ENCODE results near the gene ERAL1.

ERAL1 gene

DNA sequence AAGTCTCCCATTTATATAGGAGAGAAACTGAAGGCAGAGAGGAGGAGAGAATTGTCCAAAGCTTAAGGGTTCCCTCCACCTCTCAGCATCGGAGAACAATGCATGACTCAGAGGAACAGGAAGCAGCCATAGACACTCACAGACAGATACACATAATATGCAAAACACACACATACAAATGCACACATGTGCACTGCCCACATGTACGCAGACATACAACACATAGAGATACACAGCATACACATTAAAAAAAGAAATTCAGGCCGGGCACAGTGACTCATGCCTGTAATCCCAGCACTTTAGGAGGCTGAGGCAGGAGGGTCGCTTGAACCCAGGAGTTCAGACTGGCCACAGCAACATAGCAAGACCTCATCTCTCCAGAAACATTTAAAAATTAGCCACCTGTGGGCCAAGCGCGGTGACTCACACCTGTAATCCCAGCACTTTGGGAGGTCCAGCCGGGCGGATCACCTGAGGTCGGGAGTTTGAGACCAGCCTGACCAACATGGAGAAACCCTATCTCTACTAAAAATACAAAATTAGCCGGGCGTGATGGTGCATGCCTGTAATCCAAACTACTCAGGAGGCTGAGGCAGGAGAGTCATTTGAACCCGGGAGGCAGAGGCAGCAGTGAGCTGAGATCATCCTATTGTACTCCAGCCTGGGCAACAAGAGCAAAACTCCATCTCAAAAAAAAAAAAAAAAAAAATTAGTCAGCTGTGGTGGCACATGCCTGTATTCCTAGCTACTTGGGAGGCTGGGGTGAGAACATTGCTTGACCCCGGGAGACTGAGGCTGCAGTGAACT, 11.3 kb downstream of the ERAL1 start:
- no peak overlapping the region for H4K91ac ChIP-seq (ENCODE audit: low read depth, low read length, poor library complexity)
- no peak overlapping the region for H3K18ac ChIP-seq (ENCODE audit: low read length)
- H2AK5ac ChIP-seq (ENCODE audit: low read depth, low read length), result no peak overlapping the region
- no peaks in the 10 kb centered on the region for H3K79me1 ChIP-seq (ENCODE audit: low read depth, low read length)
- no peak overlapping the region for H3K4me3 ChIP-seq (ENCODE audit: low read length in 2 of 2)
- no peak overlapping the region for H2BK15ac ChIP-seq (ENCODE audit: low read length)
- no peak overlapping the region for H3K4me2 ChIP-seq (ENCODE audit: insufficient read depth, low read length, poor library complexity, severe bottlenecking)
- WGBS, 2 donors (ENCODE audit: extremely low coverage in 2 of 2, insufficient read length in 2 of 2, insufficient replicate concordance in 1 of 2), result no CpG with 5 or more reads among the region's 13 CpGs
- H3K27ac ChIP-seq (replicated peaks; ENCODE audit: low read length), result no peak overlapping the region
- no peak overlapping the region for H2BK12ac ChIP-seq (ENCODE audit: low read length)
- DNase-seq (ENCODE audit: low spot score), result no peak
- peak overlapping the region; percentile 24 for H2AFZ ChIP-seq (ENCODE audit: low read length)
- peaks cover 0 to 7% of the 10 kb centered on the region in 2 donors for H3K36me3 ChIP-seq (replicated peaks in 1 of 2; ENCODE audit: control insufficient read depth in 2 of 2, insufficient read depth in 2 of 2, low read length in 2 of 2)
- H2BK120ac ChIP-seq (ENCODE audit: low read depth, low read length), result no peak overlapping the region
- no peaks in the 10 kb centered on the region for H3K4me1 ChIP-seq (ENCODE audit: control insufficient read depth in 2 of 2, insufficient read depth in 1 of 2, low read depth in 1 of 2, low read length in 2 of 2)
- H3K14ac ChIP-seq (ENCODE audit: low read length), result no peak overlapping the region
- H3K9ac ChIP-seq (ENCODE audit: low read depth, low read length, poor library complexity), result no peak overlapping the region
- no peaks in the 10 kb centered on the region for H3K27me3 ChIP-seq (ENCODE audit: control insufficient read depth in 3 of 3, insufficient read depth in 3 of 3, low read depth in 1 of 3, low read length in 3 of 3)
- no peak overlapping the region for H4K8ac ChIP-seq (ENCODE audit: low read depth, low read length)
- no peaks in the 10 kb centered on the region for H3K9me3 ChIP-seq (replicated peaks in 1 of 2; ENCODE audit: control insufficient read depth in 2 of 2, insufficient read depth in 1 of 2, low read depth in 1 of 2, low read length in 2 of 2)
- H2BK5ac ChIP-seq (ENCODE audit: low read length), result no peak overlapping the region
- H3K4ac ChIP-seq (ENCODE audit: low read length), result no peak overlapping the region
- H3K23ac ChIP-seq (ENCODE audit: low read depth, low read length, poor library complexity), result no peak overlapping the region

GRCh38 chr17:28867276-28867675, 12.5 kb downstream of the ERAL1 start:
- H3K4ac ChIP-seq (ENCODE audit: low read length), result no peak overlapping the region
- H3K23ac ChIP-seq (ENCODE audit: low read depth, low read length, poor library complexity), result no peak overlapping the region

GRCh38 chr17:28871056-28871579, 16.3 kb downstream of the ERAL1 start:
- no peak overlapping the region for H3K4me3 ChIP-seq (ENCODE audit: low read length in 2 of 2)
- H2BK12ac ChIP-seq (ENCODE audit: low read length), result no peak overlapping the region
- no peak overlapping the region for H4K91ac ChIP-seq (ENCODE audit: low read depth, low read length, poor library complexity)
- H3K27ac ChIP-seq (replicated peaks; ENCODE audit: low read length), result no peak overlapping the region
- no peak for DNase-seq (ENCODE audit: low spot score)
- H3K14ac ChIP-seq (ENCODE audit: low read length), result no peak overlapping the region
- no CpG with 5 or more reads among the region's 6 CpGs for WGBS, 2 donors (ENCODE audit: extremely low coverage in 2 of 2, insufficient read length in 2 of 2, insufficient replicate concordance in 1 of 2)
- no peak overlapping the region for H2BK120ac ChIP-seq (ENCODE audit: low read depth, low read length)
- H2AFZ ChIP-seq (ENCODE audit: low read length), result peak overlapping the region; percentile 71
- H2AK5ac ChIP-seq (ENCODE audit: low read depth, low read length), result no peak overlapping the region
- no peak overlapping the region for H3K23ac ChIP-seq (ENCODE audit: low read depth, low read length, poor library complexity)
- H3K9me3 ChIP-seq (replicated peaks in 1 of 2; ENCODE audit: control insufficient read depth in 2 of 2, insufficient read depth in 1 of 2, low read depth in 1 of 2, low read length in 2 of 2), result no peaks in the 10 kb centered on the region
- H3K36me3 ChIP-seq (replicated peaks in 1 of 2; ENCODE audit: control insufficient read depth in 2 of 2, insufficient read depth in 2 of 2, low read length in 2 of 2), result no peaks in the 10 kb centered on the region
- no peak overlapping the region for H3K4me2 ChIP-seq (ENCODE audit: insufficient read depth, low read length, poor library complexity, severe bottlenecking)
- no peak overlapping the region for H3K4ac ChIP-seq (ENCODE audit: low read length)
- no peaks in the 10 kb centered on the region for H3K79me1 ChIP-seq (ENCODE audit: low read depth, low read length)
- no peak overlapping the region for H3K18ac ChIP-seq (ENCODE audit: low read length)
- H3K27me3 ChIP-seq (ENCODE audit: control insufficient read depth in 3 of 3, insufficient read depth in 3 of 3, low read depth in 1 of 3, low read length in 3 of 3), result no peaks in the 10 kb centered on the region
- H4K8ac ChIP-seq (ENCODE audit: low read depth, low read length), result no peak overlapping the region
- no peak overlapping the region for H2BK15ac ChIP-seq (ENCODE audit: low read length)
- no peak overlapping the region for H2BK5ac ChIP-seq (ENCODE audit: low read length)
- H3K9ac ChIP-seq (ENCODE audit: low read depth, low read length, poor library complexity), result no peak overlapping the region
- H3K4me1 ChIP-seq (ENCODE audit: control insufficient read depth in 2 of 2, insufficient read depth in 1 of 2, low read depth in 1 of 2, low read length in 2 of 2), result peaks cover 0 to 2% of the 10 kb centered on the region in 2 donors

More at GRCh38 chr17:28867276-28867675, 12.5 kb downstream of the ERAL1 start:
- H2BK12ac ChIP-seq (ENCODE audit: low read length), result no peak overlapping the region
- H3K79me1 ChIP-seq (ENCODE audit: low read depth, low read length), result no peaks in the 10 kb centered on the region
- no peak for DNase-seq (ENCODE audit: low spot score)
- H3K27me3 ChIP-seq (ENCODE audit: control insufficient read depth in 3 of 3, insufficient read depth in 3 of 3, low read depth in 1 of 3, low read length in 3 of 3), result no peaks in the 10 kb centered on the region
- H3K4me2 ChIP-seq (ENCODE audit: insufficient read depth, low read length, poor library complexity, severe bottlenecking), result no peak overlapping the region
- H3K14ac ChIP-seq (ENCODE audit: low read length), result no peak overlapping the region
- H4K91ac ChIP-seq (ENCODE audit: low read depth, low read length, poor library complexity), result no peak overlapping the region
- H3K36me3 ChIP-seq (replicated peaks in 1 of 2; ENCODE audit: control insufficient read depth in 2 of 2, insufficient read depth in 2 of 2, low read length in 2 of 2), result no peaks in the 10 kb centered on the region
- no peak overlapping the region for H2AFZ ChIP-seq (ENCODE audit: low read length)
- no peak overlapping the region for H3K4me3 ChIP-seq (ENCODE audit: low read length in 2 of 2)
- H2BK15ac ChIP-seq (ENCODE audit: low read length), result no peak overlapping the region
- no peaks in the 10 kb centered on the region for H3K9me3 ChIP-seq (replicated peaks in 1 of 2; ENCODE audit: control insufficient read depth in 2 of 2, insufficient read depth in 1 of 2, low read depth in 1 of 2, low read length in 2 of 2)
- H4K8ac ChIP-seq (ENCODE audit: low read depth, low read length), result no peak overlapping the region
- H2BK120ac ChIP-seq (ENCODE audit: low read depth, low read length), result no peak overlapping the region
- WGBS, 2 donors (ENCODE audit: extremely low coverage in 2 of 2, insufficient read length in 2 of 2, insufficient replicate concordance in 1 of 2), result no CpG with 5 or more reads among the region's 7 CpGs
- no peak overlapping the region for H2BK5ac ChIP-seq (ENCODE audit: low read length)
- H3K9ac ChIP-seq (ENCODE audit: low read depth, low read length, poor library complexity), result no peak overlapping the region
- H3K27ac ChIP-seq (replicated peaks; ENCODE audit: low read length), result no peak overlapping the region
- H2AK5ac ChIP-seq (ENCODE audit: low read depth, low read length), result no peak overlapping the region
- no peaks in the 10 kb centered on the region for H3K4me1 ChIP-seq (ENCODE audit: control insufficient read depth in 2 of 2, insufficient read depth in 1 of 2, low read depth in 1 of 2, low read length in 2 of 2)
- no peak overlapping the region for H3K18ac ChIP-seq (ENCODE audit: low read length)

DNA sequence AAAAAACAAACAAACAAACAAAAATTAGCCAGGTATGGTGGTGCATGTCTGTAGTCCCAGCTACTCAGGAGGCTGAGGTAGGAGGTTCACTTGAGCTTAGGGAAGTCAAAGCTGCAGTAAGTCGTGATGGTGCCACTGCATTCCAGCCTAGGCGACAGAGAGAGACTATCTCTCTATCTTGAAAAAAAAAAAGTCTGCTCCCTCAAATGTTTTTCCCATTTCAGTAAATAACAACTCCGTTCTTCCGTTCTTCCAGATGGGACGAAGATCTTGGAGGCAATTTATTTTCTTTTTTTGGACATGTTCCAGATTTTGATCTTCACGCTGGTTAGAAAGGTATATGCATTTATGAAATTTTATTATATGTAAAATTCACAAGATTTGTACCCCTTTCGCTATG, 19.0 kb downstream of the ERAL1 start:
- Histone ChIP-seq H3K14ac (ENCODE audit: low read length) (no peak overlapping the region), H2AFZ (ENCODE audit: low read length) (no peak overlapping the region), H2BK120ac (ENCODE audit: low read depth, low read length) (no peak overlapping the region), H4K8ac (ENCODE audit: low read depth, low read length) (no peak overlapping the region), H3K23ac (ENCODE audit: low read depth, low read length, poor library complexity) (no peak overlapping the region), H4K91ac (ENCODE audit: low read depth, low read length, poor library complexity) (no peak overlapping the region), H3K4me3 (ENCODE audit: low read length in 2 of 2) (no peak overlapping the region), H3K79me1 (ENCODE audit: low read depth, low read length) (no peaks in the 10 kb centered on the region), H3K9ac (ENCODE audit: low read depth, low read length, poor library complexity) (no peak overlapping the region), H3K9me3 (replicated peaks in 1 of 2; ENCODE audit: control insufficient read depth in 2 of 2, insufficient read depth in 1 of 2, low read depth in 1 of 2, low read length in 2 of 2) (no peaks in the 10 kb centered on the region), H2BK15ac (ENCODE audit: low read length) (no peak overlapping the region), H3K4me1 (ENCODE audit: control insufficient read depth in 2 of 2, insufficient read depth in 1 of 2, low read depth in 1 of 2, low read length in 2 of 2) (peaks cover 0 to 2% of the 10 kb centered on the region in 2 donors), H3K27ac (replicated peaks; ENCODE audit: low read length) (no peak overlapping the region), H3K27me3 (ENCODE audit: control insufficient read depth in 3 of 3, insufficient read depth in 3 of 3, low read depth in 1 of 3, low read length in 3 of 3) (no peaks in the 10 kb centered on the region), H2AK5ac (ENCODE audit: low read depth, low read length) (no peak overlapping the region), H3K4ac (ENCODE audit: low read length) (no peak overlapping the region), H2BK5ac (ENCODE audit: low read length) (no peak overlapping the region), H3K36me3 (replicated peaks in 1 of 2; ENCODE audit: control insufficient read depth in 2 of 2, insufficient read depth in 2 of 2, low read length in 2 of 2) (peaks cover 0 to 9% of the 10 kb centered on the region in 2 donors), H2BK12ac (ENCODE audit: low read length) (no peak overlapping the region), H3K4me2 (ENCODE audit: insufficient read depth, low read length, poor library complexity, severe bottlenecking) (no peak overlapping the region), H3K18ac (ENCODE audit: low read length) (no peak overlapping the region)
- WGBS, 2 donors (ENCODE audit: extremely low coverage in 2 of 2, insufficient read length in 2 of 2, insufficient replicate concordance in 1 of 2), result no CpG with 5 or more reads among the region's 7 CpGs
- no peak for DNase-seq (ENCODE audit: low spot score)
